ENCODE measurements around the gene SMC3. TPM values are rescaled to one million over a fixed set of nuclear protein-coding genes. Genes with fewer than 3 reads are reported as not detected.

SMC3 gene
- total RNA-seq = 16.1 and 16.8 TPM in 2 replicates

DNA sequence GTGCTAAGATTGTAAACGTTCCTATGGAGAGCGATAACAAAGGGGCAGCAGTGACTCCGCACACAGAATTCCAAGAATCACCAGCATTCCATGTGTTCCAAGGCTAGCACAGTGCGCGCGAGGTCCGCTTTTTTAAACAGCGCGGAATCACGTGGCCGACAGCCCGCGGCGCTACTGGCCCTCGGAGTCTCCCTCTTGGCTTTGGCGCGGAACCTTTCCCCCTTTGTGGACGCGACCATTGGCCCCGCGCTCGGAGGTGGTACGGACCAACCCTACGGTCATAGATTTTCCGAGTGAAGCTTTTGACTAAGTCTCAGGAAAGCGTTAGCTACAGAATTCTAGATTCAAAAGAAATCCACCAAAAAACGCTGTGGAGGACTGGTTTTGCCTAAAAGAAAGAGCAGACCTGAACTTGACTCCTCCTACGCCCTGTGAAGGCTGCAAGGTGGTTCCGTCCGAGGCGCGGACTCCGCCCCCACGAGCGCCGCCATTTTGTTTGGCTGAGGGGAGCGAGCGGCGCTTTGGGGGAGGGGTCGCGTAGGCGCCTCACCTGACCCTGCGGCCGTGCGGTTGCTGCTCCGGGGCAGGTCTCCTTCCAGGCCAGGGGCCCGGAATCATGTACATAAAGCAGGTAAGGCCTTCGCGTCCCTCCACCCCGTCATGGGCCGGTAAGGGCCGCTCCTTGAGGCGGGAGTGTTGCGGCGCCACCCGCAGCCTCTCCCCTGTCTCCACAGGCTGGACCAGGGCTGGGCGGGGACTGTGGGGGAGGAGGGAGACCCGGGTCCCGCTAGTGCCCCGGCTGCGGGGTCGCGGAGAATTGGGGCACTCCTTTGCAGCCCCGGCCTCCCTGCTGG lies at the start of gene SMC3:
Gene SMC3 (plus strand): TSS at position 495 of the 854 bp plus-strand sequence. CDS start 122 bp downstream, at position 617.

DNA sequence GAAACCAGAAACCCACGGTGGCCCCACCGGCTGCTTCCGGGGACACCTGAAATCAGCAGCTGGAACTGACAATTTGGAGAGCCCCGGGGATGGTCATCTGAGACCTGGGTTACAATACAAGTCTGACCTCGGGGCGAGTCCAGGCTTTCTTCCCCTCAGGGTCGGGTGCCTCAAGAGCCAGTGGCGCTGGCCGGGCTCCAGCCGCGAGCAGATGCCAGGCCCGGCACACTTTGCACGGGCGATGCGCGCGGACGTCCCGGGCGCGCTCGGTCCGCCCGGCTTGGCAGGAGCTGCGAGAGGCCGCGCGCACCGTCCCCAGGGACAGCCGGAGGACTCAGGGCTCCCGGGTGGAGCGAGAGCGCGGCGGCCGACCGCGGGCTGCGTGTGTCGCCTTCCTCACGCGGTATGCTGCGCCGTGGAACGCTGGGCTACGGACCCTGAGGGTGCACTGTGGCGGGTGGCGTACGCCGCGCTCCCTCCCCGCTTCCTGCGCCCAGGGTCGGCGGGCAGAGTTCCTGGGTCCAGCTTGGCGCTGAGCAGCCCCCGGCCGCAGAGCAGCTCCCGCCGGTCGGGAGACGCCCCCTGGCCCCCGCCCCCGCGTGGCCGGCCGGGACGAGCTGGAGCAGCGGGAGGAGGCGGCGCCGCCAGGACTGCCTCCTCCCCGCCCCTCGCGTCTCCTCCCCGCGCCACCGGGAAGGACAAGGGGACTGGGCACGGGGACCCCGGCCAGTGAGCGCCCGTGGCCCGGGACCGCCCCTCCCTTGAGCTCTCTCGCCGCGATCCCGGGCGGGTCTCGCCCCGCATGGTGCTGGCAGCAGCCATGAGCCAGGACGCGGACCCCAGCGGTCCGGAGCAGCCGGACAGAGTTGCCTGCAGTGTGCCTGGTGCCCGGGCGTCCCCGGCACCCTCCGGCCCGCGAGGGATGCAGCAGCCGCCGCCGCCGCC lies 76.4 kb downstream of the SMC3 start, which contains the start of gene RBM20:
Gene RBM20 (plus strand): TSS at position 684 of the 945 bp plus-strand sequence. CDS start 119 bp downstream, at position 803.

Small RNAs within 50 kb of the gene (small RNA-seq; reads per million reads assigned to genes)
- gene RF00019 = not detected

Other genes with a start within 250 kb of the SMC3 start
- gene DUSP5, start 69.8 kb upstream of the SMC3 start, total RNA-seq = 9.0 and 10.5 TPM in 2 replicates
- gene RBM20, start 76.6 kb downstream of the SMC3 start, total RNA-seq = 0.12 and 0.16 TPM in 2 replicates

Measured in hair follicle dermal papilla cell (primary cell).